ENCODE measurements around the gene CDCA8.

GRCh38 chr1:37697090-37697489 is 4.8 kb downstream of the CDCA8 start:
- TF ChIP-seq CTCF (IDR thresholded peaks at IDR 0.05) (no peak), POLR2A (IDR thresholded peaks at IDR 0.05) (no peak)

Measured in uterus (tissue), 2 donors.